Fibroblast of pulmonary artery (primary cell): ENCODE measurements around the gene MFAP3L.
"Not testable (repeated sequence)": the region's sequence is repeated elsewhere in the genome, so short reads cannot be mapped to it uniquely, and the experiment has no call there.

Source experiments
- DNase-seq: peaks from one replicate; pipeline ENCODE4 v3.0.0-alpha.2; 2010; ENCODE audit warnings: low read depth
- H3K4me3 ChIP-seq: replicated peaks from 2 replicates; pipeline ENCODE4 v1.5.1; 2011; ENCODE audit warnings: low read depth, mild to moderate bottlenecking, control low read depth, low read length, moderate library complexity
- CTCF ChIP-seq: IDR thresholded peaks from 2 replicates; pipeline ENCODE4 v1.5.1; 2011; ENCODE audit warnings: mild to moderate bottlenecking, control low read depth, low read length, inconsistent platforms; ENCODE audit errors: missing control alignments

The MFAP3L gene

GRCh38 chr4:170052919-170053318, 26.7 kb upstream of the MFAP3L start:
- DNase-seq: no peak
- no peak for TF ChIP-seq CTCF

GRCh38 chr4:170051402-170051801, 25.2 kb upstream of the MFAP3L start:
- DNase-seq: no peak
- TF ChIP-seq CTCF: no peak
- H3K4me3 ChIP-seq: no peak overlapping the region

More at GRCh38 chr4:170052919-170053318, 26.7 kb upstream of the MFAP3L start:
- H3K4me3 ChIP-seq: no peak overlapping the region

DNA sequence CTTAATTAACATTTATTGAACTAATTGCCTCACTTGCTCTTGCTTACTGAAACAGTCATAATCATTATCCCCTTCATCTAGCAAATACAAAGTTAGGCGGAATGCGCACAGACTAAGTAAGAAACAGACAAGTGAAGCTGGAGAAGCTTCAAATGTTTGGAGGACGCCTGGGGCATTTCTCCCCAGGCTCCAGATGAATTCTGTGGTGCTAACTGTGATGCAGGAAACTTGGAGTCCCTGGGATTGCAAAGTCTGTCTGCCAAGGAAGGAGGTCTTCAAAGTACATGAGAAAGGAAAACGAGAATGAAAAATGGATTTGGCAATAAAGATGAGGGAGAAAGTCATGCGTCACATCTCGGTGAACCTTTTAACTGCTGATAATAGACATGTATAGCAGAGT, 23.6 kb upstream of the MFAP3L start:
- no peak for DNase-seq
- no peak overlapping the region for H3K4me3 ChIP-seq
- no peak for TF ChIP-seq CTCF

GRCh38 chr4:170047771-170048354, 21.7 kb upstream of the MFAP3L start:
- no peak overlapping the region for H3K4me3 ChIP-seq
- DNase-seq: peak; percentile 84

DNA sequence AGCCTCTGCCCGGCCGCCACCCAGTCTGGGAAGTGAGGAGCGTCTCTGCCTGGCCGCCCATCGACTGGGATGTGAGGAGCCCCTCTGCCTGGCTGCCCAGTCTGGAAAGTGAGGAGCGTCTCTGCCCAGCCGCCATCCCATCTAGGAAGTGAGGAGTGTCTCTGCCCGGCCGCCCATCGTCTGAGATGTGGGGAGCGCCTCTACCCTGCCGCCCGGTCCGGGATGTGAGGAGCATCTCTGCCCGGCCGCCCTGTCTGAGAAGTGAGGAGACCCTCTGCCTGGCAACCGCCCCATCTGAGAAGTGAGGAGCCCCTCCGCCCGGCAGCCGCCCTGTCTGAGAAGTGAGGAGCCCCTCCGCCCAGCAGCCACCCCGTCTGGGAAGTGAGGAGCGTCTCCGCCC, 20.0 kb upstream of the MFAP3L start:
- DNase-seq, H3K4me3 ChIP-seq: not testable (repeated sequence)

More at GRCh38 chr4:170047771-170048354, 21.7 kb upstream of the MFAP3L start:
- TF ChIP-seq CTCF: peak; percentile 77

- TF ChIP-seq CTCF: no peak
- DNase-seq: no peak
- no peak overlapping the region for H3K4me3 ChIP-seq
Measured at GRCh38 chr4:170040031-170040680, 14.0 kb upstream of the MFAP3L start.

DNA sequence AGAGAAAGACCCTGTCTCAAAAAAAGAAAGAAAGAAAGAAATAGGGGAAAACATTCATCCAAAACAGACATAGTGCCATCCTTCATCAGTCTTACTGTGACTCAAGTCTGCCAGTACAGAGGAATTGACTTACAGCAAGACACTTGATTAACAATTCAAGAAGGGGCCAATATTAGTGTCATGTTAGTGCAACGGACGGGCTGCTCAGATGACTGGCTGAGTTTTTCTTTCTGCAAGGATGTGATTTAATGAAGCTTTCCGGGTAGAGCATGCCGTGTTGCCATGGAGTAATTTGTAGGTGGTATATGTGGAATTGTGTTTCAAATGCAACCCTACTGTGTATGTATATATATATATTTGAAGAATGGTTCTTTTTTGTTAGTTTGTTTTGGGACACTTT, 12.6 kb upstream of the MFAP3L start:
- no peak overlapping the region for H3K4me3 ChIP-seq
- no peak for TF ChIP-seq CTCF
- no peak for DNase-seq
